OCI-LY7 (cell line): Measurements from ENCODE around the gene GRID2. TPM values are rescaled to one million over a fixed set of nuclear protein-coding genes. Genes with fewer than 3 reads are reported as not detected.

Experiments
- BruUV-seq: library from RNA; stranded (reverse); fragments of 400-500 nt; replicated peaks from 2 replicates; lab custom pipeline; 2021; lab: Mats Ljungman, UMichigan
- CTCF ChIA-PET: fragments of 300-600 bp; sonication (Branson Sonifier 250); formaldehyde crosslinking; loops from one replicate; lab custom pipeline; 2022; ENCODE audit warnings: antibody characterized with exemption; ENCODE audit not compliant: unreplicated experiment; lab: Charles Lee
- POLR2A ChIA-PET: fragments of 300-600 bp; sonication (Branson Sonifier 250); formaldehyde crosslinking; loops from one replicate; lab custom pipeline; 2022; ENCODE audit warnings: antibody characterized with exemption; lab: Charles Lee
- DNase-seq: peaks from one replicate; pipeline ENCODE4 v3.0.0-alpha.2; 2015; ENCODE audit warnings: low spot score
- H2AFZ ChIP-seq: fragments of 200-600 bp; sonication (generic), shearing (Covaris generic); 2 replicates; pipeline ENCODE4 v1.6.1; 2014; ENCODE audit warnings: mild to moderate bottlenecking, antibody characterized with exemption, low read length, moderate library complexity
- H3K27ac ChIP-seq: fragments of 200-600 bp; sonication (generic); 2 replicates; pipeline ENCODE4 v1.5.1; 2014; ENCODE audit warnings: mixed run types, low read depth, mild to moderate bottlenecking, moderate library complexity, low read length, inconsistent platforms; ENCODE audit not compliant: poor library complexity, severe bottlenecking
- H3K36me3 ChIP-seq: fragments of 200-600 bp; sonication (generic); 2 replicates; pipeline ENCODE4 v1.6.1; 2014; ENCODE audit warnings: mild to moderate bottlenecking, antibody characterized with exemption, low read length, moderate library complexity, mixed read lengths; ENCODE audit not compliant: insufficient read depth
- H3K4me1 ChIP-seq: fragments of 200-600 bp; sonication (generic); 2 replicates; pipeline ENCODE4 v1.5.1; 2014; ENCODE audit warnings: mild to moderate bottlenecking, low read length; ENCODE audit not compliant: insufficient read depth, poor library complexity, severe bottlenecking
- H3K4me2 ChIP-seq: fragments of 200-600 bp; sonication (generic); 2 replicates; pipeline ENCODE4 v1.6.1; 2014; ENCODE audit warnings: mild to moderate bottlenecking, low read length
- H3K4me3 ChIP-seq: fragments of 200-600 bp; sonication (generic); 2 replicates; pipeline ENCODE4 v1.5.1; 2014; ENCODE audit warnings: mild to moderate bottlenecking, low read depth, low read length; ENCODE audit not compliant: poor library complexity, severe bottlenecking
- H3K79me2 ChIP-seq: fragments of 200-600 bp; sonication (generic); 2 replicates; pipeline ENCODE4 v1.6.1; 2016; ENCODE audit warnings: low read depth, mild to moderate bottlenecking, low read length, moderate library complexity, mixed read lengths; ENCODE audit not compliant: insufficient read depth
- H3K9me2 ChIP-seq: fragments of 200-600 bp; sonication (generic); 2 replicates; pipeline ENCODE4 v1.6.1; 2016; ENCODE audit warnings: mild to moderate bottlenecking, low read length, mixed read lengths; ENCODE audit not compliant: insufficient read depth
- H3K9me3 ChIP-seq: fragments of 200-600 bp; sonication (generic); 2 replicates; pipeline ENCODE4 v1.6.1; 2014; ENCODE audit warnings: mild to moderate bottlenecking, mixed run types, low read length, mixed read lengths
- H4K20me1 ChIP-seq: fragments of 200-600 bp; sonication (generic); 2 replicates; pipeline ENCODE4 v1.6.1; 2014; ENCODE audit warnings: mild to moderate bottlenecking, antibody characterized with exemption, low read length, moderate library complexity, mixed read lengths; ENCODE audit not compliant: insufficient read depth
- CTCF ChIP-seq: fragments of 200-600 bp; sonication (generic); conservative IDR thresholded peaks from 2 replicates; pipeline ENCODE4 v1.5.1; 2014; ENCODE audit warnings: mild to moderate bottlenecking, antibody characterized with exemption, low read length, moderate library complexity, mixed read lengths
- EZH2phosphoT487 ChIP-seq: fragments of 200-600 bp; sonication (generic); IDR thresholded peaks from 2 replicates; pipeline ENCODE4 v1.6.1; 2018; ENCODE audit warnings: low read depth, borderline replicate concordance, mild to moderate bottlenecking, mixed run types, antibody characterized with exemption, low read length, moderate library complexity, mixed read lengths
- intact Hi-C: fragments of 100-400 bp; cut with micrococcal nuclease; formaldehyde crosslinking; loops from one replicate; pipeline ENCODE4 v1.10.0; 2022; ENCODE audit not compliant: unreplicated experiment
- total RNA-seq, 2 experiments: library from RNA; depleted of rRNA in 1 of 2; stranded (reverse); fragments of >200 nt in 1 of 2; shearing (Covaris generic) in 1 of 2; gene quantifications; 2 replicates each; pipeline ENCODE4 v1.2.3, GENCODE V29; 2014 to 2022

The GRID2 gene
- total RNA-seq, 2 experiments from 2014 or later: not detected

- intact Hi-C loops: no loop called here
- Histone ChIP-seq H3K4me1 (no peaks in the 10 kb centered on the region), H2AFZ (no peak overlapping the region), H3K36me3 (no peaks in the 10 kb centered on the region), H3K4me3 (no peak overlapping the region), H3K9me2 (no peaks in the 10 kb centered on the region), H3K4me2 (no peak overlapping the region), H3K9me3 (no peaks in the 10 kb centered on the region), H3K79me2 (no peaks in the 10 kb centered on the region), H4K20me1 (no peaks in the 10 kb centered on the region), H3K27ac (no peak overlapping the region)
- ChIA-PET POLR2A (no interaction called here), CTCF (no interaction called here)
- BruUV-seq: no TSS peak
- DNase-seq: no peak
- TF ChIP-seq CTCF: no peak
- TF ChIP-seq EZH2phosphoT487: no peak
Measured at GRCh38 chr4:93237521-93237920, 933.8 kb downstream of the GRID2 start.

GRCh38 chr4:93243262-93243661 is 939.5 kb downstream of the GRID2 start:
- TF ChIP-seq EZH2phosphoT487 (no peak), CTCF (no peak)
- Histone ChIP-seq H3K4me3 (no peak overlapping the region), H3K4me2 (no peak overlapping the region), H3K36me3 (no peaks in the 10 kb centered on the region), H3K79me2 (no peaks in the 10 kb centered on the region), H3K9me3 (no peaks in the 10 kb centered on the region), H3K27ac (no peak overlapping the region), H4K20me1 (no peaks in the 10 kb centered on the region), H2AFZ (no peak overlapping the region), H3K4me1 (no peaks in the 10 kb centered on the region), H3K9me2 (no peaks in the 10 kb centered on the region)
- ChIA-PET POLR2A (interaction anchor here (0.6 kb wide), 1 partner anchor 84 kb away, joined by 4 read pairs; no protein-coding TSS in a partner anchor), CTCF (no interaction called here)
- no TSS peak for BruUV-seq
- DNase-seq: no peak
- intact Hi-C loops: no loop called here

GRCh38 chr4:93261207-93261606 is 957.4 kb downstream of the GRID2 start:
- no peak overlapping the region for H3K4me2 ChIP-seq
- intact Hi-C loops: no loop called here
- no peak for DNase-seq
- no peak overlapping the region for H2AFZ ChIP-seq
- POLR2A ChIA-PET: no interaction called here
- H4K20me1 ChIP-seq: no peaks in the 10 kb centered on the region
- no peaks in the 10 kb centered on the region for H3K36me3 ChIP-seq
- no peaks in the 10 kb centered on the region for H3K4me1 ChIP-seq
- no peak for TF ChIP-seq CTCF
- no peak for TF ChIP-seq EZH2phosphoT487
- no peaks in the 10 kb centered on the region for H3K79me2 ChIP-seq
- CTCF ChIA-PET: no interaction called here
- no peaks in the 10 kb centered on the region for H3K9me2 ChIP-seq
- no peak overlapping the region for H3K27ac ChIP-seq
- BruUV-seq: no TSS peak
- H3K9me3 ChIP-seq: no peaks in the 10 kb centered on the region
- H3K4me3 ChIP-seq: no peak overlapping the region
